WTC11 (cell line): ENCODE measurements around the gene EEA1. TPM values are rescaled to one million over a fixed set of nuclear protein-coding genes. Genes with fewer than 3 reads are reported as not detected.

ENCODE experiments used
- ATAC-seq: fragments of 200-7000 bp; cut with Tn5 transposase; 2 replicates; pipeline ENCODE4 v1.10.0; 2021; ENCODE audit warnings: mild to moderate bottlenecking, moderate library complexity
- CTCF ChIA-PET: fragments of 300-600 bp; sonication (Branson Sonifier 250); formaldehyde crosslinking; loops from one replicate; lab custom pipeline; 2021; ENCODE audit warnings: antibody characterized with exemption; lab: Charles Lee
- POLR2A ChIA-PET: fragments of 350-600 bp; sonication (Branson Sonifier 250); formaldehyde crosslinking; loops from one replicate; lab custom pipeline; 2021; ENCODE audit warnings: antibody characterized with exemption; lab: Charles Lee
- DNase-seq: peaks from one replicate; pipeline ENCODE4 v3.0.0; 2021; ENCODE audit warnings: low spot score
- H3K27ac Mint-ChIP-seq: 2 replicates; pipeline ENCODE4 v1.8.0; 2021; ENCODE audit warnings: mixed read lengths
- H3K27me3 Mint-ChIP-seq: 2 replicates; pipeline ENCODE4 v1.8.0; 2021; ENCODE audit warnings: low read depth, mild to moderate bottlenecking, moderate library complexity, mixed read lengths
- H3K36me3 Mint-ChIP-seq: 2 replicates; pipeline ENCODE4 v1.8.0; 2021; ENCODE audit warnings: mixed read lengths
- H3K4me1 Mint-ChIP-seq: 2 replicates; pipeline ENCODE4 v1.8.0; 2022; ENCODE audit warnings: mixed read lengths
- H3K4me3 Mint-ChIP-seq: 2 replicates; pipeline ENCODE4 v1.8.0; 2021; ENCODE audit warnings: mild to moderate bottlenecking, moderate library complexity, mixed read lengths
- H3K9me3 Mint-ChIP-seq: 2 replicates; pipeline ENCODE4 v1.8.0; 2021; ENCODE audit warnings: mixed read lengths
- MYBL2 ChIP-seq: sonication (generic); formaldehyde crosslinking; IDR thresholded peaks from 2 replicates; pipeline ENCODE4 v1.8.1; 2023; ENCODE audit warnings: mild to moderate bottlenecking, moderate library complexity, missing genetic modification reagents
- NFYB ChIP-seq: sonication (generic); formaldehyde crosslinking; conservative IDR thresholded peaks from 2 replicates; pipeline ENCODE4 v1.8.0; 2022; ENCODE audit warnings: low read depth, missing genetic modification reagents
- SOX15 ChIP-seq: fragments of 250-450 bp; sonication (Bioruptor Pico); IDR thresholded peaks from 2 replicates; pipeline ENCODE4 v1.9.0; 2021; ENCODE audit warnings: mild to moderate bottlenecking
- TEAD1 ChIP-seq: sonication (generic); formaldehyde crosslinking; IDR thresholded peaks from 2 replicates; pipeline ENCODE4 v1.8.0; 2022; ENCODE audit warnings: mild to moderate bottlenecking, missing genetic modification reagents
- TEAD4 ChIP-seq: sonication (generic); formaldehyde crosslinking; IDR thresholded peaks from 2 replicates; pipeline ENCODE4 v1.8.0; 2022; ENCODE audit warnings: mild to moderate bottlenecking, missing genetic modification reagents
- ZNF138 ChIP-seq: sonication (generic); formaldehyde crosslinking; conservative IDR thresholded peaks from 2 replicates; pipeline ENCODE4 v1.8.1; 2022; ENCODE audit warnings: mild to moderate bottlenecking, moderate library complexity, missing genetic modification reagents
- ZNF232 ChIP-seq: sonication (generic); formaldehyde crosslinking; IDR thresholded peaks from 2 replicates; pipeline ENCODE4 v1.8.0; 2022; ENCODE audit warnings: mild to moderate bottlenecking, missing genetic modification reagents
- ZNF396 ChIP-seq: fragments of 250-450 bp; sonication (Bioruptor Pico); IDR thresholded peaks from 2 replicates; pipeline ENCODE4 v1.8.0; 2021; ENCODE audit warnings: mild to moderate bottlenecking, moderate library complexity, borderline replicate concordance
- total RNA-seq: library from RNA; stranded (reverse); gene quantifications from 3 replicates; pipeline ENCODE4 v1.2.3, GENCODE V29; 2021
- TF ChIP-seq, protein P1 (sequence below): sonication (generic); formaldehyde crosslinking; IDR thresholded peaks from 2 replicates; pipeline ENCODE4 v1.8.1; 2022; ENCODE audit warnings: low read depth, missing genetic modification reagents, borderline replicate concordance
- TF ChIP-seq, protein P2 (sequence below): sonication (generic); formaldehyde crosslinking; IDR thresholded peaks from 2 replicates; pipeline ENCODE4 v1.8.1; 2023; ENCODE audit warnings: mild to moderate bottlenecking, missing genetic modification reagents, borderline replicate concordance
- TF ChIP-seq, protein P3 (sequence below): sonication (generic); formaldehyde crosslinking; conservative IDR thresholded peaks from 2 replicates; pipeline ENCODE4 v1.8.1; 2022; ENCODE audit warnings: mild to moderate bottlenecking, missing genetic modification reagents
- TF ChIP-seq, protein P4 (sequence below): fragments of 250-450 bp; sonication (Bioruptor Pico); IDR thresholded peaks from 2 replicates; pipeline ENCODE4 v1.9.0; 2021; ENCODE audit warnings: mild to moderate bottlenecking, borderline replicate concordance
- TF ChIP-seq, protein P5 (sequence below): sonication (generic); formaldehyde crosslinking; IDR thresholded peaks from 2 replicates; pipeline ENCODE4 v1.8.1; 2023; ENCODE audit warnings: mild to moderate bottlenecking, missing genetic modification reagents, moderate library complexity
- TF ChIP-seq, protein P6 (sequence below): sonication (generic); formaldehyde crosslinking; IDR thresholded peaks from 2 replicates; pipeline ENCODE4 v1.8.1; 2022; ENCODE audit warnings: mild to moderate bottlenecking, moderate library complexity, missing genetic modification reagents
- TF ChIP-seq, protein P7 (sequence below): sonication (generic); formaldehyde crosslinking; IDR thresholded peaks from 2 replicates; pipeline ENCODE4 v1.8.1; 2023; ENCODE audit warnings: mild to moderate bottlenecking, missing genetic modification reagents, moderate library complexity
- TF ChIP-seq, protein P8 (sequence below): sonication (generic); formaldehyde crosslinking; IDR thresholded peaks from 2 replicates; pipeline ENCODE4 v1.8.0; 2022; ENCODE audit warnings: mild to moderate bottlenecking, missing genetic modification reagents
- TF ChIP-seq, protein P9 (sequence below): sonication (generic); formaldehyde crosslinking; IDR thresholded peaks from 2 replicates; pipeline ENCODE4 v1.8.0; 2022; ENCODE audit warnings: mild to moderate bottlenecking, missing genetic modification reagents

The EEA1 gene
- total RNA-seq, 1 experiment from 2014 or later = 20.3 TPM

DNA sequence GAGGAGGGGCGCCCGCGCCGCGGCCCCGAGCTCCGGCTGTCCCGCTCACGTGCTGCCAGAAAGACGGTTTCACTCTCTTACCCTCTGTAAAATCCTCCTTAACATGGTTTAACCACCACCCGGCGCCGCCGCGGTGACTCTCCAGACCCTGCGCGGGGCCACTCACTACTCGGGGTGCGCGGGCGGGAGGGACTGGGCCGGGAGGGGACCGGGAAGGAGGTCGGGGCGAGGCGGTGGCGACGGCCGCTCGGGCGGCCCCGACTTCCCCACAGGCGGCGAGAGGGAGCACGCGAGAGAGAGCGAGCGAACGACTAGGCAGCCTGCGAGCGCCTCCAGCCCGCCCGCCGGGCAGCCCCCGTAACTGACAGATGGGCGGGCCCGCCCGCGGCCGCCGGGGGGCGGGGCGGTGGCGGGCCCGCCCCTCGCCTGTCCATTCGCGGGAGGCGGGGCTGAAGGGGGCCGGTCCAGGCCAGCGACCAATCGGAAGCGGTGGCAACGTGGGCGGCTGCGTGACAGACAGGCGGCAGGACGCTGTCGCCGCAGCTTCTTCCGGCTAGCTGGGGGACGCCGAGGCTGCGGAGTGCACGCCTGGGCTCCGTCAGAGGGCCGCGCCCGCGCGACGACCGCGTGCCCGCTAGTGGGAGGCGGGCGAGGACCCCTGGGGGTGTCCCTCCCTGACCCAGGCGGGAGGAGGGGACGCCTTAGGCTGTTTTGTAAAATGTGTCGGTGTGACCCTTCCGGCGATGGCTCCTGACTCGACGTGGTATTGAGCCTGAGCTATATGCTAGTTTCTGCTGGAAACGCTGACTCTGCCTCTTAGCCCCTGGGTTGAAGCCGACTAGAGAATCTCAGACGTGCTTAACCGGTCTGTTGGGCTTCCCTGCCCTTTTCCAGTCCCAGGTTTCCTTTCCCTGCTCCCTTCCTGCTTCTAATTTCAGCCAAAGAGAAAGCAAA lies at the start of gene EEA1 (continued):
- TF ChIP-seq SOX15 (CRISPR knock-in tag) (no peak), NFYB (peak; percentile 85), MYBL2 (CRISPR knock-in tag) (no peak), ZNF138 (no peak), TEAD1 (peak; percentile 82; the same call in 1 of the 2 replicates)
- TF ChIP-seq, protein P1, sequence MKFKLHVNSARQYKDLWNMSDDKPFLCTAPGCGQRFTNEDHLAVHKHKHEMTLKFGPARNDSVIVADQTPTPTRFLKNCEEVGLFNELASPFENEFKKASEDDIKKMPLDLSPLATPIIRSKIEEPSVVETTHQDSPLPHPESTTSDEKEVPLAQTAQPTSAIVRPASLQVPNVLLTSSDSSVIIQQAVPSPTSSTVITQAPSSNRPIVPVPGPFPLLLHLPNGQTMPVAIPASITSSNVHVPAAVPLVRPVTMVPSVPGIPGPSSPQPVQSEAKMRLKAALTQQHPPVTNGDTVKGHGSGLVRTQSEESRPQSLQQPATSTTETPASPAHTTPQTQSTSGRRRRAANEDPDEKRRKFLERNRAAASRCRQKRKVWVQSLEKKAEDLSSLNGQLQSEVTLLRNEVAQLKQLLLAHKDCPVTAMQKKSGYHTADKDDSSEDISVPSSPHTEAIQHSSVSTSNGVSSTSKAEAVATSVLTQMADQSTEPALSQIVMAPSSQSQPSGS = no peak
- TF ChIP-seq, protein P2, sequence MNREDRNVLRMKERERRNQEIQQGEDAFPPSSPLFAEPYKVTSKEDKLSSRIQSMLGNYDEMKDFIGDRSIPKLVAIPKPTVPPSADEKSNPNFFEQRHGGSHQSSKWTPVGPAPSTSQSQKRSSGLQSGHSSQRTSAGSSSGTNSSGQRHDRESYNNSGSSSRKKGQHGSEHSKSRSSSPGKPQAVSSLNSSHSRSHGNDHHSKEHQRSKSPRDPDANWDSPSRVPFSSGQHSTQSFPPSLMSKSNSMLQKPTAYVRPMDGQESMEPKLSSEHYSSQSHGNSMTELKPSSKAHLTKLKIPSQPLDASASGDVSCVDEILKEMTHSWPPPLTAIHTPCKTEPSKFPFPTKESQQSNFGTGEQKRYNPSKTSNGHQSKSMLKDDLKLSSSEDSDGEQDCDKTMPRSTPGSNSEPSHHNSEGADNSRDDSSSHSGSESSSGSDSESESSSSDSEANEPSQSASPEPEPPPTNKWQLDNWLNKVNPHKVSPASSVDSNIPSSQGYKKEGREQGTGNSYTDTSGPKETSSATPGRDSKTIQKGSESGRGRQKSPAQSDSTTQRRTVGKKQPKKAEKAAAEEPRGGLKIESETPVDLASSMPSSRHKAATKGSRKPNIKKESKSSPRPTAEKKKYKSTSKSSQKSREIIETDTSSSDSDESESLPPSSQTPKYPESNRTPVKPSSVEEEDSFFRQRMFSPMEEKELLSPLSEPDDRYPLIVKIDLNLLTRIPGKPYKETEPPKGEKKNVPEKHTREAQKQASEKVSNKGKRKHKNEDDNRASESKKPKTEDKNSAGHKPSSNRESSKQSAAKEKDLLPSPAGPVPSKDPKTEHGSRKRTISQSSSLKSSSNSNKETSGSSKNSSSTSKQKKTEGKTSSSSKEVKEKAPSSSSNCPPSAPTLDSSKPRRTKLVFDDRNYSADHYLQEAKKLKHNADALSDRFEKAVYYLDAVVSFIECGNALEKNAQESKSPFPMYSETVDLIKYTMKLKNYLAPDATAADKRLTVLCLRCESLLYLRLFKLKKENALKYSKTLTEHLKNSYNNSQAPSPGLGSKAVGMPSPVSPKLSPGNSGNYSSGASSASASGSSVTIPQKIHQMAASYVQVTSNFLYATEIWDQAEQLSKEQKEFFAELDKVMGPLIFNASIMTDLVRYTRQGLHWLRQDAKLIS (CRISPR knock-in tag) = no peak
- TF ChIP-seq, protein P3, sequence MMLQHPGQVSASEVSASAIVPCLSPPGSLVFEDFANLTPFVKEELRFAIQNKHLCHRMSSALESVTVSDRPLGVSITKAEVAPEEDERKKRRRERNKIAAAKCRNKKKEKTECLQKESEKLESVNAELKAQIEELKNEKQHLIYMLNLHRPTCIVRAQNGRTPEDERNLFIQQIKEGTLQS (CRISPR knock-in tag) = no peak
- TF ChIP-seq, protein P4, sequence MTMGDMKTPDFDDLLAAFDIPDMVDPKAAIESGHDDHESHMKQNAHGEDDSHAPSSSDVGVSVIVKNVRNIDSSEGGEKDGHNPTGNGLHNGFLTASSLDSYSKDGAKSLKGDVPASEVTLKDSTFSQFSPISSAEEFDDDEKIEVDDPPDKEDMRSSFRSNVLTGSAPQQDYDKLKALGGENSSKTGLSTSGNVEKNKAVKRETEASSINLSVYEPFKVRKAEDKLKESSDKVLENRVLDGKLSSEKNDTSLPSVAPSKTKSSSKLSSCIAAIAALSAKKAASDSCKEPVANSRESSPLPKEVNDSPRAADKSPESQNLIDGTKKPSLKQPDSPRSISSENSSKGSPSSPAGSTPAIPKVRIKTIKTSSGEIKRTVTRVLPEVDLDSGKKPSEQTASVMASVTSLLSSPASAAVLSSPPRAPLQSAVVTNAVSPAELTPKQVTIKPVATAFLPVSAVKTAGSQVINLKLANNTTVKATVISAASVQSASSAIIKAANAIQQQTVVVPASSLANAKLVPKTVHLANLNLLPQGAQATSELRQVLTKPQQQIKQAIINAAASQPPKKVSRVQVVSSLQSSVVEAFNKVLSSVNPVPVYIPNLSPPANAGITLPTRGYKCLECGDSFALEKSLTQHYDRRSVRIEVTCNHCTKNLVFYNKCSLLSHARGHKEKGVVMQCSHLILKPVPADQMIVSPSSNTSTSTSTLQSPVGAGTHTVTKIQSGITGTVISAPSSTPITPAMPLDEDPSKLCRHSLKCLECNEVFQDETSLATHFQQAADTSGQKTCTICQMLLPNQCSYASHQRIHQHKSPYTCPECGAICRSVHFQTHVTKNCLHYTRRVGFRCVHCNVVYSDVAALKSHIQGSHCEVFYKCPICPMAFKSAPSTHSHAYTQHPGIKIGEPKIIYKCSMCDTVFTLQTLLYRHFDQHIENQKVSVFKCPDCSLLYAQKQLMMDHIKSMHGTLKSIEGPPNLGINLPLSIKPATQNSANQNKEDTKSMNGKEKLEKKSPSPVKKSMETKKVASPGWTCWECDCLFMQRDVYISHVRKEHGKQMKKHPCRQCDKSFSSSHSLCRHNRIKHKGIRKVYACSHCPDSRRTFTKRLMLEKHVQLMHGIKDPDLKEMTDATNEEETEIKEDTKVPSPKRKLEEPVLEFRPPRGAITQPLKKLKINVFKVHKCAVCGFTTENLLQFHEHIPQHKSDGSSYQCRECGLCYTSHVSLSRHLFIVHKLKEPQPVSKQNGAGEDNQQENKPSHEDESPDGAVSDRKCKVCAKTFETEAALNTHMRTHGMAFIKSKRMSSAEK = no peak; the same call in 1 of the 2 replicates
- TF ChIP-seq, protein P5, sequence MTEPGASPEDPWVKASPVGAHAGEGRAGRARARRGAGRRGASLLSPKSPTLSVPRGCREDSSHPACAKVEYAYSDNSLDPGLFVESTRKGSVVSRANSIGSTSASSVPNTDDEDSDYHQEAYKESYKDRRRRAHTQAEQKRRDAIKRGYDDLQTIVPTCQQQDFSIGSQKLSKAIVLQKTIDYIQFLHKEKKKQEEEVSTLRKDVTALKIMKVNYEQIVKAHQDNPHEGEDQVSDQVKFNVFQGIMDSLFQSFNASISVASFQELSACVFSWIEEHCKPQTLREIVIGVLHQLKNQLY (CRISPR knock-in tag) = no peak
- TF ChIP-seq, all 79 proteins: peak for 28

DNA sequence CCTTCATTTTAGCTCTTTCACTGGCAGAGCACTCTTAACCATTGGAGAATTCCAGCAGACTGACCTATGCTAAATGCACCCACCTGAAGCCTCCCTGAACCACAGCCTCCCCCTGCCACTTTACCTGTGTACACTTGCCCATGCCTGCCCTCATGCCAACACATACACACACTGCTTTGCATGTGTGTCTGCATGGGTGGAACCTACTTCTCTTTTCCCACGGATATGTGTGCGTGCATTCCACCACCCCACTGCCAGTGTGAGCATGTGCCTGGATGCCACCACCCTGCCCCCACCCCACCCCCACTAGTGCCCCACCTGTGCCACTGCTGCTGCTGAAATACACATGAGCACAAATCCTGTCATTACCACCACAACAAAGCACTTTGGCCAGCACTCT lies 49.5 kb upstream of the EEA1 start:
- H3K27ac Mint-ChIP-seq = no peak overlapping the region
- no peak for DNase-seq
- peaks cover 27% of the 10 kb centered on the region for H3K36me3 Mint-ChIP-seq
- POLR2A ChIA-PET = no interaction called here
- no peaks in the 10 kb centered on the region for H3K4me1 Mint-ChIP-seq
- ATAC-seq = no peak
- H3K9me3 Mint-ChIP-seq = peaks cover 47% of the 10 kb centered on the region
- no peaks in the 10 kb centered on the region for H3K27me3 Mint-ChIP-seq
- no peak overlapping the region for H3K4me3 Mint-ChIP-seq
- CTCF ChIA-PET = no interaction called here
- TF ChIP-seq, protein P6, sequence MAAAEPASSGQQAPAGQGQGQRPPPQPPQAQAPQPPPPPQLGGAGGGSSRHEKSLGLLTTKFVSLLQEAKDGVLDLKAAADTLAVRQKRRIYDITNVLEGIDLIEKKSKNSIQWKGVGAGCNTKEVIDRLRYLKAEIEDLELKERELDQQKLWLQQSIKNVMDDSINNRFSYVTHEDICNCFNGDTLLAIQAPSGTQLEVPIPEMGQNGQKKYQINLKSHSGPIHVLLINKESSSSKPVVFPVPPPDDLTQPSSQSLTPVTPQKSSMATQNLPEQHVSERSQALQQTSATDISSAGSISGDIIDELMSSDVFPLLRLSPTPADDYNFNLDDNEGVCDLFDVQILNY (CRISPR knock-in tag) = no peak
- TF ChIP-seq, protein P7, sequence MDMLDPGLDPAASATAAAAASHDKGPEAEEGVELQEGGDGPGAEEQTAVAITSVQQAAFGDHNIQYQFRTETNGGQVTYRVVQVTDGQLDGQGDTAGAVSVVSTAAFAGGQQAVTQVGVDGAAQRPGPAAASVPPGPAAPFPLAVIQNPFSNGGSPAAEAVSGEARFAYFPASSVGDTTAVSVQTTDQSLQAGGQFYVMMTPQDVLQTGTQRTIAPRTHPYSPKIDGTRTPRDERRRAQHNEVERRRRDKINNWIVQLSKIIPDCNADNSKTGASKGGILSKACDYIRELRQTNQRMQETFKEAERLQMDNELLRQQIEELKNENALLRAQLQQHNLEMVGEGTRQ (CRISPR knock-in tag) = no peak
- TF ChIP-seq ZNF396 (CRISPR knock-in tag) = no peak
- TF ChIP-seq TEAD4 (CRISPR knock-in tag) = no peak
- TF ChIP-seq, protein P8, sequence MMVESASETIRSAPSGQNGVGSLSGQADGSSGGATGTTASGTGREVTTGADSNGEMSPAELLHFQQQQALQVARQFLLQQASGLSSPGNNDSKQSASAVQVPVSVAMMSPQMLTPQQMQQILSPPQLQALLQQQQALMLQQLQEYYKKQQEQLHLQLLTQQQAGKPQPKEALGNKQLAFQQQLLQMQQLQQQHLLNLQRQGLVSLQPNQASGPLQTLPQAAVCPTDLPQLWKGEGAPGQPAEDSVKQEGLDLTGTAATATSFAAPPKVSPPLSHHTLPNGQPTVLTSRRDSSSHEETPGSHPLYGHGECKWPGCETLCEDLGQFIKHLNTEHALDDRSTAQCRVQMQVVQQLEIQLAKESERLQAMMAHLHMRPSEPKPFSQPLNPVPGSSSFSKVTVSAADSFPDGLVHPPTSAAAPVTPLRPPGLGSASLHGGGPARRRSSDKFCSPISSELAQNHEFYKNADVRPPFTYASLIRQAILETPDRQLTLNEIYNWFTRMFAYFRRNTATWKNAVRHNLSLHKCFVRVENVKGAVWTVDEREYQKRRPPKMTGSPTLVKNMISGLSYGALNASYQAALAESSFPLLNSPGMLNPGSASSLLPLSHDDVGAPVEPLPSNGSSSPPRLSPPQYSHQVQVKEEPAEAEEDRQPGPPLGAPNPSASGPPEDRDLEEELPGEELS (CRISPR knock-in tag) = no peak
- TF ChIP-seq, protein P9, sequence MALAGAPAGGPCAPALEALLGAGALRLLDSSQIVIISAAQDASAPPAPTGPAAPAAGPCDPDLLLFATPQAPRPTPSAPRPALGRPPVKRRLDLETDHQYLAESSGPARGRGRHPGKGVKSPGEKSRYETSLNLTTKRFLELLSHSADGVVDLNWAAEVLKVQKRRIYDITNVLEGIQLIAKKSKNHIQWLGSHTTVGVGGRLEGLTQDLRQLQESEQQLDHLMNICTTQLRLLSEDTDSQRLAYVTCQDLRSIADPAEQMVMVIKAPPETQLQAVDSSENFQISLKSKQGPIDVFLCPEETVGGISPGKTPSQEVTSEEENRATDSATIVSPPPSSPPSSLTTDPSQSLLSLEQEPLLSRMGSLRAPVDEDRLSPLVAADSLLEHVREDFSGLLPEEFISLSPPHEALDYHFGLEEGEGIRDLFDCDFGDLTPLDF (CRISPR knock-in tag) = no peak
- no peak for TF ChIP-seq ZNF232 (CRISPR knock-in tag)
